H1 (cell line): ENCODE data around the gene ADIRF. TPM values are rescaled to one million over a fixed set of nuclear protein-coding genes. Genes with fewer than 3 reads are reported as not detected.

Experiments used
- CTCF ChIA-PET: fragments of 300-600 bp; sonication (Branson Sonifier 250); formaldehyde crosslinking; loops from one replicate; lab custom pipeline; 2021; ENCODE audit not compliant: partially characterized antibody; lab: Charles Lee
- POLR2A ChIA-PET: fragments of 300-600 bp; sonication (Branson Sonifier 250); formaldehyde crosslinking; loops from one replicate; lab custom pipeline; 2021; ENCODE audit warnings: inconsistent platforms; ENCODE audit not compliant: partially characterized antibody; lab: Charles Lee
- DNase-seq, 2 experiments: peaks; one replicate each; pipeline versions ENCODE4 v3.0.0 to v3.0.0-alpha.2; 2010 to 2022; ENCODE audit warnings: low spot score in 2 of 2, low read depth in 1 of 2, mixed read lengths in 1 of 2
- FAIRE-seq: peaks from 2 replicates; lab custom pipeline; 2011; peaks lifted over from hg19 to GRCh38; lab: Jason Lieb, UNC
- H2AFZ ChIP-seq: 2 replicates; pipeline ENCODE4 v1.8.1; 2012; ENCODE audit warnings: low read length, inconsistent platforms
- H2AK5ac ChIP-seq: 2 replicates; pipeline ENCODE4 v1.6.1; 2013; ENCODE audit warnings: low read depth, low read length
- H2BK120ac ChIP-seq: replicated peaks from 2 replicates; pipeline ENCODE3; 2013; ENCODE audit warnings: low read depth, low read length, inconsistent platforms
- H2BK12ac ChIP-seq: 2 replicates; pipeline ENCODE4 v1.6.1; 2013; ENCODE audit warnings: low read depth, low read length
- H2BK15ac ChIP-seq: 2 replicates; pipeline ENCODE4 v1.6.1; 2013; ENCODE audit warnings: low read length
- H2BK20ac ChIP-seq: 2 replicates; pipeline ENCODE4 v1.6.1; 2013; ENCODE audit warnings: low read length
- H2BK5ac ChIP-seq: 2 replicates; pipeline ENCODE4 v1.6.1; 2013; ENCODE audit warnings: low read depth, low read length
- H3K14ac ChIP-seq: 2 replicates; pipeline ENCODE4 v1.6.1; 2013; ENCODE audit warnings: inconsistent platforms; ENCODE audit not compliant: insufficient read length
- H3K18ac ChIP-seq: 2 replicates; pipeline ENCODE4 v1.6.1; 2013; ENCODE audit warnings: low read length; ENCODE audit errors: extremely low read depth
- H3K23ac ChIP-seq: 2 replicates; pipeline ENCODE4 v1.6.1; 2013; ENCODE audit warnings: inconsistent platforms; ENCODE audit not compliant: insufficient read length
- H3K23me2 ChIP-seq: 2 replicates; pipeline ENCODE4 v1.6.1; 2013; ENCODE audit warnings: low read depth, low read length
- H3K27ac ChIP-seq: 2 replicates; pipeline ENCODE4 v1.6.1; 2011; ENCODE audit warnings: low read depth, low read length, inconsistent platforms
- H3K27me3 ChIP-seq, 4 experiments: replicated peaks in 1 of 4; 1 replicate in 1 of 4; 2 replicates in 3 of 4; pipeline versions ENCODE4 v1.6.1 to v1.8.1; 2011 to 2013; ENCODE audit warnings: low read length in 3 of 4, mild to moderate bottlenecking in 3 of 4, inconsistent platforms in 2 of 4, mixed read lengths in 2 of 4, moderate library complexity in 1 of 4; ENCODE audit not compliant: control insufficient read depth in 3 of 4, insufficient read depth in 3 of 4; ENCODE audit errors: extremely low read depth in 1 of 4
- H3K36me3 ChIP-seq, 4 experiments: 2 replicates each; pipeline versions ENCODE4 v1.6.1 to v1.8.1; 2011 to 2013; ENCODE audit warnings: mild to moderate bottlenecking in 4 of 4, low read length in 3 of 4, moderate library complexity in 2 of 4, control low read depth in 1 of 4, inconsistent platforms in 1 of 4; ENCODE audit not compliant: insufficient read depth in 4 of 4, control insufficient read depth in 2 of 4
- H3K4ac ChIP-seq: replicated peaks from 2 replicates; pipeline ENCODE3; 2013; ENCODE audit warnings: low read length, low read depth, mixed read lengths, inconsistent platforms; ENCODE audit not compliant: insufficient read length
- H3K4me1 ChIP-seq, 4 experiments: replicated peaks in 1 of 4; 1 replicate in 1 of 4; 2 replicates in 3 of 4; pipeline versions ENCODE4 v1.6.1 to v1.8.1; 2011 to 2013; ENCODE audit warnings: low read length in 3 of 4, inconsistent platforms in 2 of 4, mixed read lengths in 1 of 4; ENCODE audit not compliant: insufficient read depth in 4 of 4, control insufficient read depth in 3 of 4
- H3K4me2 ChIP-seq, 2 experiments: 2 replicates each; pipeline versions ENCODE4 v1.6.1 to v1.8.1; 2011 to 2013; ENCODE audit warnings: low read depth in 2 of 2, low read length in 2 of 2, control low read depth in 1 of 2, inconsistent platforms in 1 of 2, mild to moderate bottlenecking in 1 of 2; ENCODE audit not compliant: insufficient read depth in 1 of 2
- H3K4me3 ChIP-seq, 4 experiments: fragments of 200-600, 300-600 bp in 1 of 4; sonication (generic), shearing (Covaris generic), sonication (Bioruptor Twin) in 1 of 4; 2 replicates each; pipeline versions ENCODE4 v1.5.1 to v1.8.1; 2011 to 2016; ENCODE audit warnings: low read length in 4 of 4, low read depth in 3 of 4, control low read depth in 2 of 4, inconsistent platforms in 2 of 4, mild to moderate bottlenecking in 2 of 4, mixed read lengths in 1 of 4, moderate library complexity in 1 of 4; ENCODE audit not compliant: insufficient read depth in 2 of 4; ENCODE audit errors: extremely low read depth in 1 of 4
- H3K56ac ChIP-seq: replicated peaks from 2 replicates; pipeline ENCODE3; 2013; ENCODE audit warnings: low read depth, mild to moderate bottlenecking, mixed read lengths, low read length, inconsistent platforms; ENCODE audit not compliant: insufficient read length
- H3K79me1 ChIP-seq: 2 replicates; pipeline ENCODE4 v1.6.1; 2013; ENCODE audit warnings: low read depth, low read length, control low read depth
- H3K79me2 ChIP-seq, 2 experiments: 2 replicates each; pipeline versions ENCODE4 v1.6.1 to v1.8.1; 2012 to 2013; ENCODE audit warnings: low read length in 2 of 2, mild to moderate bottlenecking in 2 of 2, inconsistent platforms in 1 of 2; ENCODE audit not compliant: insufficient read depth in 2 of 2, control insufficient read depth in 1 of 2
- H3K9ac ChIP-seq, 4 experiments: replicated peaks in 1 of 4; 1 replicate in 1 of 4; 2 replicates in 3 of 4; pipeline versions ENCODE4 v1.6.1 to v1.8.1; 2011 to 2013; ENCODE audit warnings: low read depth in 3 of 4, low read length in 3 of 4, control low read depth in 2 of 4, mild to moderate bottlenecking in 2 of 4, moderate library complexity in 2 of 4, inconsistent platforms in 1 of 4; ENCODE audit errors: extremely low read depth in 1 of 4
- H3K9me3 ChIP-seq, 2 experiments: 2 replicates each; pipeline versions ENCODE4 v1.6.1 to v1.8.1; 2012 to 2013; ENCODE audit warnings: mild to moderate bottlenecking in 2 of 2, moderate library complexity in 2 of 2, control low read depth in 1 of 2, inconsistent platforms in 1 of 2, low read depth in 1 of 2, low read length in 1 of 2, mixed read lengths in 1 of 2; ENCODE audit not compliant: insufficient read depth in 2 of 2
- H4K20me1 ChIP-seq, 2 experiments: replicated peaks in 1 of 2; 2 replicates each; pipeline versions ENCODE3 to v1.8.1; 2011 to 2013; ENCODE audit warnings: inconsistent platforms in 2 of 2, low read length in 2 of 2, mild to moderate bottlenecking in 1 of 2; ENCODE audit not compliant: insufficient read depth in 2 of 2, control insufficient read depth in 1 of 2
- H4K5ac ChIP-seq: 2 replicates; pipeline ENCODE4 v1.6.1; 2013; ENCODE audit warnings: low read length, low read depth, mixed read lengths, inconsistent platforms; ENCODE audit not compliant: insufficient read length
- H4K8ac ChIP-seq: 2 replicates; pipeline ENCODE4 v1.8.0; 2013; ENCODE audit warnings: mild to moderate bottlenecking, moderate library complexity, low read length, inconsistent platforms; ENCODE audit not compliant: insufficient read depth; ENCODE audit errors: extremely low read depth
- H4K91ac ChIP-seq: replicated peaks from 2 replicates; pipeline ENCODE3; 2013; ENCODE audit warnings: low read length, mixed read lengths, inconsistent platforms; ENCODE audit not compliant: insufficient read length
- CBX5 ChIP-seq: fragments of 300-800, 300-1000 bp; sonication (generic); IDR thresholded peaks from 2 replicates; pipeline ENCODE4 v1.7.1; 2016; ENCODE audit warnings: antibody characterized with exemption, low read length, low read depth
- CTBP2 ChIP-seq: IDR thresholded peaks from 2 replicates; pipeline ENCODE4 v1.7.0; 2011; ENCODE audit warnings: borderline replicate concordance, mild to moderate bottlenecking, moderate library complexity, mixed read lengths, low read length; ENCODE audit not compliant: insufficient read depth, insufficient read length
- GTF2F1 ChIP-seq: IDR thresholded peaks from 2 replicates; pipeline ENCODE4 v1.6.1; 2012; ENCODE audit warnings: low read depth, low read length, improper control_type of control experiment, borderline replicate concordance
- POU5F1 ChIP-seq: IDR thresholded peaks from 2 replicates; pipeline ENCODE4 v1.6.1; 2011; ENCODE audit warnings: low read depth, mild to moderate bottlenecking, low read length, moderate library complexity
- SAP30 ChIP-seq: fragments of 300-600 bp; sonication (generic); IDR thresholded peaks from 2 replicates; pipeline ENCODE4 v1.7.1; 2012; ENCODE audit warnings: low read length, moderate library complexity, mild to moderate bottlenecking, inconsistent platforms; ENCODE audit not compliant: insufficient read depth, insufficient replicate concordance
- TEAD4 ChIP-seq: IDR thresholded peaks from 2 replicates; pipeline ENCODE4 v1.6.1; 2012; ENCODE audit warnings: low read depth, low read length, inconsistent platforms, mixed read lengths
- YY1 ChIP-seq: IDR thresholded peaks from 2 replicates; pipeline ENCODE4 v1.6.1; 2011; ENCODE audit warnings: low read depth, mild to moderate bottlenecking, low read length
- polyA plus RNA-seq, 7 experiments: library from polyadenylated mRNA; depleted of rRNA in 3 of 7; stranded (reverse) in 5 of 7; unstranded in 2 of 7; fragments of >200 nt in 5 of 7; fragments of 200-250 nt in 2 of 7; gene quantifications; 1 replicate in 5 of 7; 2 replicates in 1 of 7; 4 replicates in 1 of 7; pipeline versions ENCODE4 v1.2.1 to v1.2.3, GENCODE V29; 2011 to 2013; ENCODE audit warnings: missing spikeins in 2 of 7, mixed read lengths in 2 of 7
- total RNA-seq: library from RNA; stranded (reverse); fragmentation: NEBNext Ultra II Directional; extraction: Animal tissue kit (Norgen Biotek cat#: 25700); gene quantifications from 2 replicates; pipeline ENCODE4 v1.2.1, GENCODE V29; 2021

Gene ADIRF
- total and polyA plus RNA-seq, 2 of the 8 experiments (the other 6 are each of a cell fraction or from before 2014, with no cell fraction given), result not detected

DNA sequence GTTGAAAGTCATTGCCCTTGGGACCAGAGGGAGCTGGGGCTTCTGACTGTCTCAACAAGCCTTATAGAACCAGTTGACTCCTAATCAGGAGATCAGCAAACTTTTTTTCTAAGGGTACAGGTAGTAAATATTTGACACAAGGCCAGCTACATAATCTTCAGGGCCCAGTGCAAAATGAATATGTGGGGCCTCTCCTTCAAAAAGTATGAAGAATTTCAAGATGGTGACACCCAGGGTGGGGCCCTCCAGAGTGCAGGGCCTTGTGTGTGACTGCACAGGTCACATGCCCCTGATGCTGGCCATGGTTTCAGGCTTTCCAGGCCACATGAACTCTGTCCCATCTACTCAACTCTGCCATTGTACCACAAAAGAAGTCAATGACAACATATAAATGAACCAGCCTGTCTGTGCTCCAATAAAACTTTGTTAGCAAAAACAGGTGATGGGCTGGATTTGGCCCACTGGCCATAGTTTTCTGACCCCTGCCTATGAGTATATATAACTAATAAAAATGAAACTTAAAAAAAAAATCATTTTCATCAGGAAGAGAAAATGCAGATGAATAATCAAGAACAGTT, 17.0 kb upstream of the ADIRF start:
- no peaks in the 10 kb centered on the region for H3K36me3 ChIP-seq
- no peak overlapping the region for H4K91ac ChIP-seq
- no peaks in the 10 kb centered on the region for H3K79me1 ChIP-seq
- no peak overlapping the region for H2BK120ac ChIP-seq
- H3K18ac ChIP-seq, result no peak overlapping the region
- no peaks in the 10 kb centered on the region for H4K20me1 ChIP-seq
- ChIA-PET CTCF (interaction anchor here (22.5 to 26.4 kb wide), 2 partner anchors 5 to 9 kb away, joined by 975 read pairs; partner anchors contain the start of genes ADIRF, MMRN2 and SNCG), POLR2A (no interaction called here)
- peaks cover 8 to 25% (median 22%) of the 10 kb centered on the region in 4 experiments for H3K4me1 ChIP-seq
- FAIRE-seq (no peak), DNase-seq (no peak)
- H2BK5ac ChIP-seq, result no peak overlapping the region
- H2AK5ac ChIP-seq, result no peak overlapping the region
- no peak overlapping the region for H3K4me3 ChIP-seq
- H3K27me3 ChIP-seq, result no peaks in the 10 kb centered on the region
- H3K4me2 ChIP-seq, result no peak overlapping the region
- H2BK12ac ChIP-seq, result no peak overlapping the region
- H3K27ac ChIP-seq, result no peak overlapping the region
- H3K56ac ChIP-seq, result no peak overlapping the region
- peaks cover 3 to 9% of the 10 kb centered on the region in 2 experiments for H3K9me3 ChIP-seq
- H3K23me2 ChIP-seq, result no peaks in the 10 kb centered on the region
- H2BK15ac ChIP-seq, result no peak overlapping the region
- no peak overlapping the region for H2BK20ac ChIP-seq
- H3K14ac ChIP-seq, result no peak overlapping the region
- H3K4ac ChIP-seq, result no peak overlapping the region
- no peak overlapping the region for H2AFZ ChIP-seq
- no peak overlapping the region for H4K8ac ChIP-seq
- H3K9ac ChIP-seq, result no peak overlapping the region
- H3K79me2 ChIP-seq, result no peaks in the 10 kb centered on the region
- H4K5ac ChIP-seq, result no peak overlapping the region
- H3K23ac ChIP-seq, result no peak overlapping the region
- TF ChIP-seq TEAD4 (no peak), CBX5 (no peak), CTBP2 (no peak), POU5F1 (no peak), YY1 (no peak), GTF2F1 (no peak), SAP30 (no peak)
